Measurements from ENCODE around the gene TEX14.

The TEX14 gene

GRCh38 chr17:58648236-58648635 is 43.6 kb downstream of the TEX14 start:
- DNase-seq = no peak

- DNase-seq = no peak
Observed at GRCh38 chr17:58643147-58643546, 48.7 kb downstream of the TEX14 start.

- DNase-seq = no peak
Observed at GRCh38 chr17:58641887-58642311, 49.9 kb downstream of the TEX14 start.

- no peak for DNase-seq
Observed at GRCh38 chr17:58640202-58640601, 51.6 kb downstream of the TEX14 start.

GRCh38 chr17:58639681-58640080 is 52.2 kb downstream of the TEX14 start:
- no peak for DNase-seq

- DNase-seq = no peak
Observed at GRCh38 chr17:58637011-58637570, 54.8 kb downstream of the TEX14 start.

GRCh38 chr17:58632324-58633314 is 59.2 kb downstream of the TEX14 start:
- no peak for DNase-seq

- peak; percentile 90 to 95 for DNase-seq
Observed at GRCh38 chr17:58631523-58632323, 60.1 kb downstream of the TEX14 start.

- DNase-seq = peak in 1 of 2 donors; percentile 8
Observed at GRCh38 chr17:58630883-58631522, 60.8 kb downstream of the TEX14 start.

- no peak for DNase-seq
Observed at GRCh38 chr17:58626905-58627304, 64.9 kb downstream of the TEX14 start.

- no peak for DNase-seq
Observed at GRCh38 chr17:58624751-58625150, 67.1 kb downstream of the TEX14 start.

- no peak for DNase-seq
Observed at GRCh38 chr17:58621174-58621573, 70.7 kb downstream of the TEX14 start.

- DNase-seq = no peak
Observed at GRCh38 chr17:58618336-58618735, 73.5 kb downstream of the TEX14 start.

GRCh38 chr17:58617563-58617962 is 74.3 kb downstream of the TEX14 start:
- DNase-seq = no peak

GRCh38 chr17:58615768-58616659 is 75.8 kb downstream of the TEX14 start:
- DNase-seq = no peak

GRCh38 chr17:58614859-58615459 is 76.9 kb downstream of the TEX14 start:
- no peak for DNase-seq

GRCh38 chr17:58611331-58611730 is 80.5 kb downstream of the TEX14 start:
- no peak for DNase-seq

GRCh38 chr17:58606934-58607333 is 84.9 kb downstream of the TEX14 start:
- DNase-seq = no peak

GRCh38 chr17:58605986-58606385 is 85.9 kb downstream of the TEX14 start:
- no peak for DNase-seq

GRCh38 chr17:58605470-58605869 is 86.4 kb downstream of the TEX14 start:
- DNase-seq = no peak

GRCh38 chr17:58601976-58602375 is 89.9 kb downstream of the TEX14 start:
- no peak for DNase-seq

Measured in activated CD4-positive, alpha-beta T cell treated with anti-CD3 and anti-CD28 coated beads for 4 hours (primary cell).